Effector CD8-positive, alpha-beta T cell (primary cell): Measurements from ENCODE around the gene RGS11.

Source experiments
- DNase-seq: peaks from one replicate; lab custom pipeline; 2025; lab: John Stamatoyannopoulos, UW
- total RNA-seq, 4 experiments: gene quantifications; one replicate each; lab custom pipeline; 2026; lab: John Stamatoyannopoulos, UW

The RGS11 gene
- total RNA-seq = 0 to 0.10 (median 0.04) reads per million in 4 experiments

DNA sequence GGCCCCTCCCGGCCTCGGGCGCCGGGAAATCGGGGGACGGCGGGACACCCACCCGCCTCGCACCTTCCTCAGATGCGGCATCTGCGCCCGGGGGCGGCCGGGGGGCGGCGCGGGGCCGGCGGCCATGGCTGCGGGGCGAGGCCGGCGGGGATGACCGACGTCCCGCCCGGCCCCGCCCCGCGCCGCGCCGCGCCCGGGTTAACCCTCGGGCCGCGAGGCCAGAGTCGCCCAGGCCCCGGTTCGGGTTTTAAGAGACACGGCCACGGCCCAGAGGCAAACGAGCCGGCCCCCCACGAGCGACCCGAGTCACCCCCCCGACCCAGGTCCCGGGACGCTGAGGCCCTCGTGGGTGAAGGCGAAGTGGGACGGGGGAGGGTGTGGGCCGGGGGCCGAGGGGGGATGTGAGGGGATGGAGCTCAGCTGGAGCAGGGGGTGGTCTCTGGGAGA lies at the start of gene RGS11:
RGS11 (minus strand) TSS at position 159 of the 447 bp plus-strand sequence; CDS start at position 126, 33 bp downstream.
- DNase-seq = no peak

DNA sequence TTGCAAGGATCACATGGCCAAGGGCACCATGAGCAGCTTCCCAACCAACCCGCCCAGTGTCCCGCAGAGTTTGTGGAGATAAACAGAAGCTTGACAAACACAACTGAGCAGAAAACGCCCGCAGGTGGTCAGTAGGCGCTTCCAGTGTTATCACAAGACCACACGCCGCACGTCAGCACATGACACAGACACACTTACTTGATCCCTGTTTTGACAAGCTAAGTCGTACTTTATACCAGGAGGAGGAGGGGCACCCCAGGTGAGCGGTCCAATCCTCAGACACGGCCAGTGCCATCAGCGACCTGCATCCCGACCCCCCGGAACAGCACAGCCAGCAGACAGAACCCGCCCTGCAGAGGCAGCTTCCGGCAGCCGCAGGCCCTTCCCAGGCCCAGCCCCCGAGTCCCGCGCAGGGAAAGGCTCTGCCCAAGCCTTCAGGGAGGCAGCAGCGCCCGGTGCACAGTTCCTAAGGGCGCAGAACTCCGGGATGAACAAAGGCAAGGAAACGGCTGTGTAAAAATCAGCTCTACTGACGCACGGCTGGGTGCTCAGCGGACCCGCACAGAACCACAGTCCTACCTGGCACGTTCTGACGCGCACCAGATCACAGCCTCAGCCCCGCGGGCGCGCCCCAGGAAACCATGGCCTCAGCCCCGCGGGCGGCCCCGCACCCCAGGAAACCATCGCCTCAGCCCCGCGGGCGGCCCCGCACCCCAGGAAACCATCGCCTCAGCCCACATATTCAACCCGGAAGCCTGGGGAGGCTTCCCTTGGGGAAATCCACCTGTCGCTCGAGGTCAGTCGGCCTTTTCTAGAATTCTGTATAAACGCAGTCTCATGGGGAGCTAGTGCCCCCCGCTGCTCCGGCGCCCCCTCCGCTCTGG lies 48.9 kb upstream of the RGS11 start:
- peak; percentile 59 for DNase-seq

DNA sequence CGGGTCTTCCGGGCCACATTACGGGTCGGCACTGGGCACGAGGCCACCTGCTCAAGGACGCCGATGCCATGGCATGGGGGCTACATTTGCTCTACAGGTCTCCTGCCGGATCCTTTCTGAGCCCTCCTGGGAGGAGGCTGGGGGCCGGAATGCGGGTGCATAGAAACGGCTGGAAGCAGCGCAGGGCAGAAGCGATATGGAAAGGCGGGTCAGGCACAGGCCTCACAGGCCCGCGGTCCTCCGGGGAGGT lies 48.4 kb upstream of the RGS11 start:
- no peak for DNase-seq

DNA sequence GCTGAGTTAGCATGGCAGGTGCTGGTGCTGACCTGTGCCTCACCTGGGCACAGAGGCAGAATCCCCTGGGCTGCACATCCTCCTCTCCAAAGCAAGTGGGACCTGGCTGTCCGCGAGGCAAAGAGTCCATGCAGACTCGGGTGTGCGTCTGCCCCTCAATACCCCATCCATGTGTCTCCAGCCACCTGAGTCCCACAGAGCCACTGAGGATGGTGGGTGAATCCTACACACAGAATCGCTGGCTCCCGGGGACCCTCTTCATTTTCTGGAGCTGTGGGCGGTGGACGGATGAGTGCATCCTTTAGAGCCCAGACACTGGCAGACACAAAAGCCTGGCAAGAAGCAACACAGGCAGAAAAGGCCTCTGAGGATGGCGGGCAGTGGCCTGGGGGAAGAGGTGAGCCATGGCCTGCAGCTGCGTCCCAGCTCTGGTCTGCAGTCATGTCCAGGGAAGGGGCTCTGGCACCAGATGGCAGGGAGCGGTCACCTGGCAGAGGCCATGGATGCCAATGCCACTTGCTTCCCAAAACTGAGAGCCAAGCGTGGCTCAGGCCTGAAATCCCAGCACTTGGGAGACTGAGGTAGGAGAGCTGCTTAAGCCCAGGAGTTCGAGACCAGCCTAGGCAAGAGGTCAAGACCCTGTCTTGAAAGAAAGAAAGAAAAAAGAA lies 46.9 kb upstream of the RGS11 start:
- no peak for DNase-seq

DNA sequence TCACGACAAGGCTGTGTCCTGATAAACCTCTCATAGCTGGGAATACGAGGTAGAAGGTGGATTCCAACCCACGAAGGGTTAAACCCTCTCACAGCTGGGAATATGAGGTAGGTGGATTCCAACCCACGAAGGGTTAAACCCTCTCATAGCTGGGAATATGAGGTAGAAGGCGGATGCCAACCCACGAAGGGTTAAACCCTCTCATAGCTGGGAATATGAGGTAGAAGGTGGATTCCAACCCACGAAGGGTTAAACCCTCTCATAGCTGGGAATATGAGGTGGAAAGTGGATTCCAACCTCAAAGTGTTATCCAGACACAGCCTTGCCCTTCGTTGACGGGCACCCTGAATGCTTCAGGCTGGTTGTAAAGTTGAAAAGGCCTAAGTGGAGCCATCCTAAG lies 45.8 kb upstream of the RGS11 start:
- DNase-seq = no peak

DNA sequence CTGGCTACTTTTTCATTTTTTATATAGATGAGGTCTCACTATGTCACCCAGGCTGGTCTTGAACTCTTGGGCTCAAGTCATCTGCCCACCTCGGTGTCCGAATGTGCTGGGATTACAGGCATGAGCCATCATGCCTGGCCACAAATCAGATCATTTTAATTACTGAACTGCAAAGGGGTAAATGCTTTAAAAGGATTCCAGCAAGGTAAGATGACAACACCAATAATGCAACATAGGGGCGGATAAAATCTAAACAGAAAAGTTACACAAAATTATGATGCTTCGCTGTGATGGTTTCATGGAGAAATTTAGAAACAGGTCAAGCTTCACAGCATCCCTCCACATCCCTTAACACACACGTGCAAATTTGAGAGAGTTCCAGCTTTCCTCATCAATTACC lies 44.5 kb upstream of the RGS11 start:
- no peak for DNase-seq

DNA sequence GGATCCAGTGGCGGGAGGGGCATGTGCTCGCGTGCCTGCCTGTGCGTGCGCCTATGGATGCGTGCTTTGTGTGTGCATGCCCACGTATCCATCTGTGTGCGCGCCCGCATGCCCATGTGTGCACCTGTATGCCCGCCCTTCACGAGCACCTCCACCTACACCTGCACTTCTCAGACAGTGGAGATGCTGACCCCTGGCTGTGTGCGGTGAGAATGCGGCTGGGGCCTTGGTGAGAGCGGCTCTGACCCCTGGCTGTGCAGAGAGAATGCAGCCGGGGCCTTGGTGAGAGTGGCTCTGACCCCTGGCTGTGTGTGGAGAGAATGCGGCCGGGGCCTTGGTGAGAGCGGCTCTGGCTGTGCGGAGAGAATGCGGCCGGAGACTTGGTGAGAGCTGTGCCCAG lies 42.9 kb upstream of the RGS11 start:
- no peak for DNase-seq

DNA sequence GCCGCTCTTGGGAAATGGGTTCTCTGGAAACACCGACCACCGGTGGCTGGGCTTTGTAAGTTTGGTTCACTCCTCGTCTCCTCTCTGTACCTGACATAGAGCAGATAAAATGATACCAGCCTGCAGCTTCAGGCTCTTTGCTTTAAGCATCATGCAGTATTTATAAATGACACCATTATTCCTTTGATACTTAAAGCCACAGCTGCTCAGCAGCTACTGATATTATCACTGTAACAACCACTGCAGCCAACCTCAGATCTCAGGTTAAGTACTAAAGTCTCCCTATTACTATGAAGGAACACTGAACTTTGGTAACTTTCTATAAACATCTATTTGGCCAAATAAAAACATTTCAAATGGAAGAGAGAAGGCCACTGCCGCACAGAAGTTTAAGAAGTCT lies 41.8 kb upstream of the RGS11 start:
- no peak for DNase-seq

DNA sequence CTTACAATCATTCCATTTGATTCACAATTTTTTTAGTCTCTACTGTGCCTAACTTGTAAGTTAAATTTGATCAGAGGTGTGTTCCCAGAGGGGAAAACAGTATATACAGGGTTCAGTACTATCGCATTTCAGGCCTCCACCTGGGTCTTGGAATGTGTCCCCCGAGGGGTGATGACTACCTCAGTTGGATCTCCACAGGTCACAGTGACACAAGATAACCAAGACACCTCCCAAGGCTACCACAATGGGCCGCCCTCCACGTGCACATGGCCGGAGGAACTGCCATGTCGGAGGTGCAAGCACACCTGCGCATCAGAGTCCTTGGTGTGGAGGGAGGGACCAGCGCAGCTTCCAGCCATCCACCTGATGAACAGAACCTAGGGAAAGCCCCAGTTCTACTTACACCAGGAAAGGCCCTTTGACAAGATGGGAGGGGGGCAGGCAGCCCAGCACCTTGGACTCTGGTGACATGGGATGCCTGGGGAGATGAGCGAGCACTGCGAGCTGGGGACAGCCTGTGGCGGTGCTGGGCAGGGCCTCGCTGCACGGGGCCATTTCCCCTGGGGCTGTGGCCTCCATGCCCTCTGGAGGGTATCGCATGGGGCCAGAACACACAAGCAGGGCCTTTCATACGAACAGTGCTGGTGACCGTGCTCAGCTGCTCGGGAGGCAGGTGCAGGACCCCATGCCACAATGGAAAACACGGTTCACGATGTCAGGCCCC lies 41.2 kb upstream of the RGS11 start:
- no peak for DNase-seq

DNA sequence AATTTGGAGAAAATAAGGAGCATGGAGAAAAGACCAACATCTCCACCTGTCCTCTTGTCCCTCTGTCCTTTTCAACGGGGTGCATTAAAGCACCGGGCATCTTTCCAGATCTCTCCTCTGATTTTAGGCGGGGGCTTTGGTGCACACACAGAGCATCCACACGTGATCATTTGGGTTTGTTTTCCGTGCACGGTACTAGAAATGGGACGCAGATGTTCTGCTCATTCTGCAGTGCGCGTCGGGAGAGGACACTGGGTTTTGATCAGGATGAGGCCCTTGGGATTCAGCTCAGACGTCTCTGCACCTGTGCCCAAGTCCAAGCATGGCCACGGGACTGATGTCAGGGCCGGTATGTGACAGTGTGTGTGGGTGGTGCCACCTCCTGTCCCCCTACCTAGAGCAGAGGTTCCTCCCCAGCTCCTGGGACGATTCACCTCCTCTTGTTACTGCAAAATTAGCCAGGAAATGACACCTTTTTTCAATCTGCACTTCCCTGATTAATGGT lies 39.1 kb upstream of the RGS11 start:
- no peak for DNase-seq

DNA sequence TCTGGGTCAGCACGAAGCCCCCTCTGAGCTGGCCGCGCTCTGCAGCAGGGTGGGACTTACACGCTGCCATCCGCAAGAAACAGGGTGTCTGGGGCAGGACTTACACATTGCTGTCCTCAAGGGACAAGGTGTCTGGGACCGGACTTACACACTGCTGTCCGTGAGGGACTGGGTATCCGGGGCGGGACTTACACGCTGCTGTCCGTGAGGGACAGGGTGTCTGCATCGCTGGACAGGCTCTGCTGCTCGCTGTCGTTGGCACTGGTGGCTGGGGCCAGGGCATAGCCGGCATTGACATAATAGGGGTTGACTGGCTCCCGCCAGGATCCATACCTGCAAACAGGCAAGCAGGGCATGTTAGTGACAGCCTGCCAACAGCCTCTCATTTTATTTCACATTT lies 38.6 kb upstream of the RGS11 start:
- no peak for DNase-seq

DNA sequence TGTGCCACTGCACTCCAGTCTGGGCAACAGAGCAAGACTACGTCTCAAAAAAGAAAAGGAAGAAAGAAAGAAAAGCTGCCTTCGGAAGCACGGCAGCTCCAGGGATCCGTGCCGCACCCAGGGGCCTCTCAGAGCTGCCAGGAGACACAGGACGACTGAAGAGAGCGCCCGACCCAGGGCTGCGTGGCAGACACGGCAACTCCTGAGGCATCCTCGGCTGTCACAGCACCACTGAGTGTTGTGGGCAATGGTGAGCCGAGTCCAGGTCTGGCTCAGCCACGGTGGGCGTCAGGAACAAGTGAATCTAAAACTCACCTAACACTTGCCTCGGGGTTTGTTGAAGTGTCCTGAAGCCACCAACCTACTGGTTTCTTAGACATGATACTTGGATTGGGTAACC lies 36.0 kb upstream of the RGS11 start:
- no peak for DNase-seq

DNA sequence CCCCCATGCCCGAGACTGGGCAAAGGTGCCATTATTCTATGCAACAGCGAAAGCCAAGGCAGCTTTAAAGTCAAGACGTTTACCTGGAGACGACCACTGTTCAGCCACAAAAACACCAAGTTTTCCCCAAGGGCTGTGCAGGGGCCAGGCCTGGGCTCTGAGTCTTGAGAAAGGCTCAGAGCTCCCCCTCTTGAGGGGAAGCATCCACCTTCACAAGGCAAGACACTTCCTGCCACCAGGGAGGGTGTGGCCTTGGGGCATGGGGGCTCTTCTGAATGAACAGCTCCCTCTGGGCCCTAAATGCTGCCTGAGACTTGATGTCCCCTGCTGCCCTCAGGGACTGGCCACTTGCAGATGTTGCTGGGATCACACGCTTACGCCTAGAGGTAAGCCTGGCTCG lies 33.7 kb upstream of the RGS11 start:
- DNase-seq = no peak

DNA sequence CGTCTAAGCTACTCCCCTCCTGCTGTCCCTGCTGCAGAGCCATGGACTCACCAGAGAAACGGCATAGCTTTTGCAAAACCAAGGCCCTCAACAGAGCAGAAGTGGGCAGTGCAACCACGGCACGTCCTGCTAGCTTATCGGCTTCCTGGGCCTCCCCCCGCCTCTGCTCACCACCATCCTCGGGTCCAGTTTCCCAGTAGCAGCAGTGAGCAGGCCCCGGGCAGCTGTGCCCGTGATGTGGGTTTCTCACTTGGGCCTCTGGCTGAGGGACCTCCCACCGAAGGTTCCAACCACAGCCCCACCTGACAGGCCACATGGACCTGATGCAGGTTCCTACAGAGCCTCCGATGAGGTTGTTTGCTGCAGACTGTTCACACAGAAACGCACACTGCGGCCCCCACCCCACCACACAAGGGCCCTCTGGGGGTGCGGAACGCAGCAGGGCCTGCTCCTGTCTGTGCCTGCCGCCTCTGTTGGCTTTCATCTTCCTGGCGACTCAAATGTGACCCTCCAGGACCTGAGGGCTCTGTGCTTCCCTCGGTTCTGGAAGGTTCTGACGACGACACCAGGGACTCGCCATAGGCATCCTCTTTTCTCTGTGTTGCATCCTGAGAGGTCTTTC lies 32.1 kb upstream of the RGS11 start:
- no peak for DNase-seq

DNA sequence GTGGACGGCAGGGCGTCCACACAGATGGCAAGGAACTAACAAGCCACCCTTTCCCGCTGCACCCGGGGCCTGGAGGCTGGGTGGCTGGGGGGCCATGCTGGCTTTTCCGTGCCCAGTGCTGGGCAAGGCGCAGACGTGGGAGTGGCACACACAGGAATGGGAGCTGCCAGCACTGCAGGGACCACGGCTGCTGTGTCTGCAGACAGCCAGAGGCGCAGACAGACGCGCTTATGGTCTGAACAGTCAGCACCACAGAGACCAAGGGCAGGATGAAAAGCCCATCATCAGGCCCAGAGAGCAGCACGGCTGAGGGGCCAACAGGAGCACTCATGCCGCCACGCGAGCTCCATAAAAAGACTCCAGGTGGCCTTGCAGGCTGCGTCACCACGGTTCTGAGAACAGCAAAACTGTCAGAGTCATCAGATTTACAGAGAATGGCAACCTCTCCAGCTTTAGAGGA lies 31.2 kb upstream of the RGS11 start:
- no peak for DNase-seq

DNA sequence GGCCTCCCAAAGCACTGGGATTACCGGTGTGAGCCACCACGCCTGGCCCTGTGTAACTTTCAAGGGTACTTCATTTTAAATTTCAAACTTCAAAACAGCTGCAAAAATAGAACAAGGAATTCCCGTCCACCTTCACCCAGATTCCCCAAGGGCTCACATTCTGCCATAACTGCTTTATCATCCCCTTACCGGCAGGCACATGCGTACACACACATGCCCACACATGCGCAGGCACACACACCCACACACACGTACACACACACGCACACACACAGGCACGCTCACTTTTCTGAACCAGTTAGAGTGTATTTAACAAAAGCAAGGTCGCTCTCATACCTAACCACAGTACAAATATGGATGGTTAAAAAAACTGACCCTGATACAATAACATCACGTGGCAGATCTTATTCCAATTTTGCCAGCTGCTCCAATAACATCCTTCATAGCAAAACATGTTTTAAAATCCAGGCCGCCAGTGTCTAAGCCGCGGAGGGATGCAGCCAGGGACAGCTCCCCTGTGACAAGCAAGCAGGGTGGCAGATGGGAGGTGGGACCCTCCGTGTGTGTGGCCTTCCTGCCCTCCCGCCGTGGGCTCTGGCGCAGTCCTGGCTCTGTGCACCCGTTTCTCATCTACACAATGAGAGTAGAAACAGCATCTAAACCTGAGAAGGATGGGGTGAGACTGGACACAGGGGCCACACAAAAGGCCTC lies 30.3 kb upstream of the RGS11 start:
- no peak for DNase-seq

DNA sequence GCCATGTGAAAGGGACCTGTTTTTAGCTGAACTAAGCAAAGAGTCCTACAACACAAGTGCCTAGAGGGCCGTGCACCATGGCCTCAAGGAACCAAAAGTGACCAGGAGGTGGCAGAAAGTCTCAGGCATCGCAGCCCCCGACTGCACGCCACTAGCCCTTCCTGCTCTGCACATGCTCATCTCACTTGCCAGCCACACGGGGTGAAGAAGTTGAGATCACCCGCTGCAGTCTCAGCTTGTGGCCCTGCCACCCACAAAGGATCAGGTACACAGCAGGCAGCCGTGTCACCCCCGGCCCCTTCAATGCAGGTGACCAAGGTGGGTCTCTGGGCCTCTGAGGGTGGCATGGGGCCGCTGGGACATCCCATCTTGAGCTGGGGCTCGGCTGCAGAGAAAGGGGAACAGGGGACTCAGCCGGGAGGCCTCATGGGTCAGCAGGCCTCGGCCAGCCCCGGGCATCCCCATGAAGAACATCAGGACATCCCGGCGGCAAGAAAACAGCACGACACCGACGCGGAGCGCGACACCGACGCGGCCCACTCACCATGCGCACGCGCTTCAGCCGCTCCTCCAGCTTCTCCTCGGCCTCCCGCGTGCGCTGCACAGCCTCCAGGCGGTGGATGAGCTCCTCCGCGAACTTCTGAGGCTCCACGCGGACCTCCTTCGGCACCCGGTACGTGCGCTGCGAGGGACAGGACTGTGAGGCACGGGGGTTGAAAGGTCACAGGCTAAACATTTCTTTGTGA lies 28.2 kb upstream of the RGS11 start:
- no peak for DNase-seq

DNA sequence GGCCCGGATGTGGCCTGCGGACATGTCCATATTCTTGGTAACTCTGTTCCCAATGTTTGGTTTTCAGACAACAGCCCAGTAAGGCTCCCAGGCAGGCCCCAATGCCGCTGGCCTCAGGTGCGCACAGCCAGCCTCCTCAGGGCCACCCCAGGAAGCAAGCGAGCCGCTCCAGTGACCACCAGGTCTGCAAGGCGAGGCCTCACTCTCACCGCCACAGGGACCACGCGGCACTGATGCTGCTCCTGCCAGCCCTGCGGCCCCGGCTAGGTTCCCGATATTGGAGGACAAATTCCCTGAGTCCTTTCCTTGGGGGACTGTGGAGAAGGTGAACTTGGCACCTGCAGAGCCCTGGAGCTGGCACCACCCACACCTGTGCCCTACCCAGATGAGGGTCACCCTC lies 26.2 kb upstream of the RGS11 start:
- DNase-seq = no peak

DNA sequence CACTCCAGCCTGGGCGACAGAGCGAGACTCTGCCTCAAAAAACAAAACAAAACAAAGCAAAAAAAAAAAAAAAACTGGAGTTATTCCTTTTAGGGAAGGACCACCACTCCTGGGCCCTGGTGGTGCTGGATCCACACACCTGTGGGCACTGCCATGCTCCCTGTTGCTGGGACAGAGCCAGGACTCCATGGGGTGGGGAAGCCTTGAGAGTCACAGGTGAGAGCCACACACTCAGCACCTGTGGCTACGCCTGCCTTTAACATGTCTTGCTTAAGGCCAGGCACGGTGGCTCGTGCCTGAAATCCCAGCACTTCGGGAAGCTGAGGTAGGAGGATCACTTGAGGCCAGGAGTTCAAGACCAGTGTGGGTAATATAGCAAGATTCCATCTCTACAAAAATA lies 25.5 kb upstream of the RGS11 start:
- no peak for DNase-seq

DNA sequence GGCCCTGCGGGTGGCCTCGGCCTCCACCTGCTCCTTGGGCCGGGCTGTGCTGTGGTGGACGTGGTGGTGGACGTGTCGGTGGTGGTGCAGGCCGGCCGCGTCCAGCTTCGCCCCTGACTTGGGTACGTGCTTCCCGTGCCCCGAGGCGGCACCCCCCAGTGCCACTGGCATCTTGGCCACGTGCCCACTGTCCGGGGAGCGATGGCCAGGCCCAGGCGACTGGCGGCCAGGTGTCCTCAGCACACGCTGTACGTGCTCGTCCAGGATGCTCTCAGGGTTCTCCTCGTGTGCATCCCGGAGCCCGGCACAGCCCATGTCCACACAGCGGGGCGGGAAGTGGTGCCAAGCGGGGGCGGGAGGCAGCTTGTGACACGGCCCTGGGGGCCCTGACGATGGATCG lies 22.1 kb upstream of the RGS11 start:
- DNase-seq = no peak
